Large intestine (tissue), 3 donors: ENCODE results near the gene MTARC2. TPM values are rescaled to one million over a fixed set of nuclear protein-coding genes. Genes with fewer than 3 reads are reported as not detected.

Experiments used
- DNase-seq, 2 donors: peaks; one replicate each; pipeline versions ENCODE4 v3.0.0 to v3.0.0-alpha.2; 2013
- H3K27ac ChIP-seq: one replicate; pipeline ENCODE4 v1.5.1; 2013; ENCODE audit warnings: low read length
- H3K27me3 ChIP-seq: 2 replicates; pipeline ENCODE4 v1.6.1; 2013; ENCODE audit warnings: low read length; ENCODE audit not compliant: control insufficient read depth, insufficient read depth
- H3K36me3 ChIP-seq: 2 replicates; pipeline ENCODE4 v1.6.1; 2013; ENCODE audit warnings: low read length; ENCODE audit not compliant: control insufficient read depth, insufficient read depth
- H3K4me1 ChIP-seq: one replicate; pipeline ENCODE4 v1.6.1; 2013; ENCODE audit warnings: low read length; ENCODE audit not compliant: control insufficient read depth, insufficient read depth
- H3K4me3 ChIP-seq: one replicate; pipeline ENCODE4 v1.5.1; 2013; ENCODE audit warnings: low read length
- H3K9me3 ChIP-seq: one replicate; pipeline ENCODE4 v1.6.1; 2013; ENCODE audit warnings: mild to moderate bottlenecking, low read depth, low read length, moderate library complexity; ENCODE audit not compliant: control insufficient read depth
- WGBS: methylation state at CpG from one replicate; pipeline ENCODE4 v1.1.5; 2013; ENCODE audit warnings: low lambda C conversion rate; ENCODE audit not compliant: insufficient coverage; 5-methylcytosine and 5-hydroxymethylcytosine counted together
- polyA plus RNA-seq: library from polyadenylated mRNA; unstranded; fragments of 120-200 nt; gene quantifications from one replicate; pipeline ENCODE4 v1.2.1, GENCODE V29; 2013

MTARC2 gene
- polyA plus RNA-seq, 1 donor = 93.5 TPM

GRCh38 chr1:220747437-220748088 lies 559 bp upstream of the MTARC2 start:
- Histone ChIP-seq H3K36me3 (no peaks in the 10 kb centered on the region), H3K4me1 (peaks cover 28% of the 10 kb centered on the region), H3K9me3 (no peaks in the 10 kb centered on the region), H3K27ac (peak overlapping the region; percentile 75), H3K4me3 (peak overlapping the region; percentile 67), H3K27me3 (no peaks in the 10 kb centered on the region)
- WGBS = 67% methylated on average over 3 of the region's 18 CpGs
- no peak for DNase-seq

GRCh38 chr1:220748936-220749335 lies 814 bp downstream of the MTARC2 start:
- Histone ChIP-seq H3K4me3 (peak overlapping the region; percentile 67), H3K9me3 (no peaks in the 10 kb centered on the region), H3K4me1 (peaks cover 28% of the 10 kb centered on the region), H3K27me3 (no peaks in the 10 kb centered on the region), H3K27ac (peak overlapping the region; percentile 56), H3K36me3 (no peaks in the 10 kb centered on the region)
- no peak for DNase-seq
- WGBS = no CpG with 5 or more reads among the region's 3 CpGs

- peak overlapping the region; percentile 67 for H3K4me3 ChIP-seq
- no peaks in the 10 kb centered on the region for H3K9me3 ChIP-seq
- DNase-seq = peak in 1 of 2 donors; percentile 16
- WGBS = 73% methylated on average over 2 of the region's 6 CpGs
- H3K4me1 ChIP-seq = peaks cover 28% of the 10 kb centered on the region
- no peaks in the 10 kb centered on the region for H3K27me3 ChIP-seq
- peaks cover 10% of the 10 kb centered on the region for H3K36me3 ChIP-seq
- H3K27ac ChIP-seq = peak overlapping the region; percentile 56
Observed at GRCh38 chr1:220750131-220750515, 2.0 kb downstream of the MTARC2 start.

GRCh38 chr1:220751111-220751510 lies 3.0 kb downstream of the MTARC2 start:
- no CpG with 5 or more reads among the region's 2 CpGs for WGBS
- Histone ChIP-seq H3K4me3 (peak overlapping the region; percentile 67), H3K27me3 (no peaks in the 10 kb centered on the region), H3K27ac (peak overlapping the region; percentile 56), H3K4me1 (peaks cover 28% of the 10 kb centered on the region), H3K36me3 (peaks cover 20% of the 10 kb centered on the region), H3K9me3 (no peaks in the 10 kb centered on the region)
- peak in 1 of 2 donors; percentile 62 for DNase-seq

- peaks cover 33% of the 10 kb centered on the region for H3K4me1 ChIP-seq
- no CpG with 5 or more reads among the region's 6 CpGs for WGBS
- no peaks in the 10 kb centered on the region for H3K27me3 ChIP-seq
- H3K36me3 ChIP-seq = peaks cover 34% of the 10 kb centered on the region
- no peaks in the 10 kb centered on the region for H3K9me3 ChIP-seq
- no peak overlapping the region for H3K4me3 ChIP-seq
- no peak overlapping the region for H3K27ac ChIP-seq
- DNase-seq = no peak
Observed at GRCh38 chr1:220754212-220754917, 6.2 kb downstream of the MTARC2 start.

GRCh38 chr1:220754918-220755295 lies 6.8 kb downstream of the MTARC2 start:
- Histone ChIP-seq H3K27me3 (no peaks in the 10 kb centered on the region), H3K4me3 (no peak overlapping the region), H3K27ac (no peak overlapping the region), H3K4me1 (peaks cover 34% of the 10 kb centered on the region), H3K36me3 (peaks cover 34% of the 10 kb centered on the region), H3K9me3 (no peaks in the 10 kb centered on the region)
- no peak for DNase-seq
- no CpG with 5 or more reads among the region's 4 CpGs for WGBS

GRCh38 chr1:220755309-220755708 lies 7.2 kb downstream of the MTARC2 start:
- DNase-seq = no peak
- no CpG with 5 or more reads among the region's 6 CpGs for WGBS
- Histone ChIP-seq H3K4me3 (no peak overlapping the region), H3K36me3 (peaks cover 34% of the 10 kb centered on the region), H3K4me1 (peaks cover 34% of the 10 kb centered on the region), H3K9me3 (no peaks in the 10 kb centered on the region), H3K27me3 (no peaks in the 10 kb centered on the region), H3K27ac (no peak overlapping the region)

GRCh38 chr1:220757441-220757840 lies 9.3 kb downstream of the MTARC2 start:
- Histone ChIP-seq H3K36me3 (peaks cover 37% of the 10 kb centered on the region), H3K4me3 (no peak overlapping the region), H3K27me3 (no peaks in the 10 kb centered on the region), H3K4me1 (peaks cover 29% of the 10 kb centered on the region), H3K9me3 (no peaks in the 10 kb centered on the region), H3K27ac (no peak overlapping the region)
- 86% methylated on average over 1 of the region's 3 CpGs for WGBS
- no peak for DNase-seq

GRCh38 chr1:220759147-220759546 lies 11.0 kb downstream of the MTARC2 start:
- Histone ChIP-seq H3K4me3 (no peak overlapping the region), H3K27me3 (no peaks in the 10 kb centered on the region), H3K9me3 (no peaks in the 10 kb centered on the region), H3K27ac (peak overlapping the region; percentile 51), H3K4me1 (peaks cover 42% of the 10 kb centered on the region), H3K36me3 (peaks cover 51% of the 10 kb centered on the region)
- no peak for DNase-seq
- no CpG with 5 or more reads among the region's 3 CpGs for WGBS

- no peak overlapping the region for H3K4me3 ChIP-seq
- H3K27ac ChIP-seq = peak overlapping the region; percentile 83
- H3K36me3 ChIP-seq = peaks cover 33% of the 10 kb centered on the region
- WGBS = no CpG with 5 or more reads among the region's 7 CpGs
- no peaks in the 10 kb centered on the region for H3K27me3 ChIP-seq
- DNase-seq = peak; percentile 81 to 95
- peaks cover 46% of the 10 kb centered on the region for H3K4me1 ChIP-seq
- no peaks in the 10 kb centered on the region for H3K9me3 ChIP-seq
Observed at GRCh38 chr1:220761688-220762427, 13.7 kb downstream of the MTARC2 start.
